Muscle of leg (tissue), 11 donors: ENCODE data around the gene DAPL1. TPM values are rescaled to one million over a fixed set of nuclear protein-coding genes. Genes with fewer than 3 reads are reported as not detected.

Experiments
- DNase-seq: peaks from one replicate; pipeline ENCODE4 v3.0.0; 2013
- H3K27ac ChIP-seq: one replicate; pipeline ENCODE4 v1.5.1; 2013; ENCODE audit warnings: mild to moderate bottlenecking, low read length, control low read depth
- H3K27me3 ChIP-seq: one replicate; pipeline ENCODE4 v1.6.1; 2013; ENCODE audit warnings: low read length; ENCODE audit not compliant: control insufficient read depth, insufficient read depth
- H3K36me3 ChIP-seq: one replicate; pipeline ENCODE4 v1.6.1; 2013; ENCODE audit warnings: low read length; ENCODE audit not compliant: control insufficient read depth, insufficient read depth
- H3K4me1 ChIP-seq: one replicate; pipeline ENCODE4 v1.6.1; 2013; ENCODE audit warnings: low read length; ENCODE audit not compliant: control insufficient read depth, insufficient read depth
- H3K4me3 ChIP-seq: one replicate; pipeline ENCODE4 v1.5.1; 2013; ENCODE audit warnings: low read length, control low read depth
- H3K9me3 ChIP-seq: replicated peaks from 2 replicates; pipeline ENCODE4 v1.6.1; 2013; ENCODE audit warnings: low read depth, low read length; ENCODE audit not compliant: control insufficient read depth
- WGBS: methylation state at CpG from one replicate; pipeline ENCODE4 v1.1.5; 2013; ENCODE audit warnings: missing lambda C conversion rate; ENCODE audit not compliant: insufficient coverage; 5-methylcytosine and 5-hydroxymethylcytosine counted together
- polyA plus RNA-seq, 8 donors: library from polyadenylated mRNA; unstranded; fragments of 120-200 nt; gene quantifications; one replicate each; pipeline versions ENCODE4 v1.2.1 to v1.2.3, GENCODE V29; 2013; ENCODE audit warnings: inconsistent platforms in 1 of 8, low replicate concordance in 1 of 8; ENCODE audit not compliant: insufficient read length in 8 of 8, insufficient read depth in 1 of 8
- total RNA-seq: library from RNA; stranded (reverse); fragments of 120-200 nt; gene quantifications from one replicate; pipeline ENCODE4 v1.2.4, GENCODE V29; 2013

The DAPL1 gene
- total and polyA plus RNA-seq, 9 donors = 0.41 to 2.5 (median 0.51) TPM; not detected in 6

DNA sequence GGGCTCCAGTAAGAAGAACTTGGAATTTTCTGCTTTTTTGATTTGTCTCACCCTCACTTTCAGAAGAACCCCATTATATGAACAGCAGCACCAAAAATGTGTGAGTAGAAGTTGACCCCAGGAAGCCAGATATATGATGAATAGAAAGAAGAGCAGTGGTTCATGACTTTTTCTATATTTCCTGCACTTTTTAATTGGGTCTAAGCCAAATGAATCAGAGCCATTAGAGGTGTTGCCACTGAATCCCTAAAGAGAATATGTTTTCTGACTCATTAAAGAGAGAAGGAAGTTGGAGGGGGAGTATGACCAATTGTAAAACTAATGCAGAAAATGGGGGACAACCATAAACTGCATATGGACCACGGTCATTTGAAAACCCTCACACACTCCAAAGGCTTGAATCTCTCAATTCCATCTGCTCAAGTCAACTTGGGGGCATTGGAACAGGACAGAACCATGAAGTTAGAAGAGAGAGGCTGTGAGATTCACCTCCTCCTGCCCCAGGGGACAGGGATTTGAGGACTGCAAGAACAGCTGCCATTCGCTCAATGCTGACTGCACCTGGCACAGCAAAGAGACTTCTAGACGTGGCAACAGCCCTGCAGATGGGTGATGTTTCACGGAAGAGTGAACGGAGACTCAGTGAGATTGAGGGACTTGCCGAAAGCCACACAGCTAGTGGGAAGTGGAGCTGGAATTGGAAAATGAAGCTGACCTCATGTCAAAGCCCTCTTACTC, 3.0 kb downstream of the DAPL1 start:
- H3K36me3 ChIP-seq = no peaks in the 10 kb centered on the region
- peak; percentile 15 for DNase-seq
- H3K4me1 ChIP-seq = peaks cover 12% of the 10 kb centered on the region
- no peak overlapping the region for H3K27ac ChIP-seq
- peaks cover 2% of the 10 kb centered on the region for H3K27me3 ChIP-seq
- H3K9me3 ChIP-seq = no peaks in the 10 kb centered on the region
- 75% methylated on average over 3 of the region's 6 CpGs for WGBS
- no peak overlapping the region for H3K4me3 ChIP-seq

GRCh38 chr2:158799181-158799580, 4.1 kb downstream of the DAPL1 start:
- DNase-seq = no peak
- Histone ChIP-seq H3K36me3 (no peaks in the 10 kb centered on the region), H3K9me3 (no peaks in the 10 kb centered on the region), H3K4me3 (no peak overlapping the region), H3K27ac (no peak overlapping the region), H3K27me3 (peaks cover 2% of the 10 kb centered on the region), H3K4me1 (peaks cover 12% of the 10 kb centered on the region)
- WGBS = no CpG with 5 or more reads among the region's 2 CpGs

DNA sequence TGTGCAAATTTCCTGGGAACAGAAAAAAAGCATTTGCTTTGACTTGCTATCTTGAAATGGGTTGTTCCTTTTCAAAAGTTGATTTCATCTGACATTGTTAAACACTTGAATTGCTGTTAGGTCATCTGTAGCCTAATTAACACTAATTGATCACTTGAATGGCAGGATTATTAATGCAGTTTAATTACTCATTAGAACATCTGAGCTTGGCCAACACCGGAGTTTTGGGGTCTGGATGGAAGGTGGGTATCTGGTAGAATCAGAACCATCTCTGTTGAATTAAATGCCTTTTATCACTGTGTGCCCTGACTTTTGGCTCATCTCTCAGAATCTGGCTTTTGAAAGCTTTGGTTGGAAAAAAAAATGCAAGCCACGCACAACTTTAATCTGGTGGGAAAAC, 8.4 kb downstream of the DAPL1 start:
- H3K27me3 ChIP-seq = no peaks in the 10 kb centered on the region
- H3K4me1 ChIP-seq = peaks cover 1% of the 10 kb centered on the region
- DNase-seq = no peak
- no peaks in the 10 kb centered on the region for H3K9me3 ChIP-seq
- H3K36me3 ChIP-seq = no peaks in the 10 kb centered on the region
- no peak overlapping the region for H3K4me3 ChIP-seq
- no peak overlapping the region for H3K27ac ChIP-seq
- 71% methylated on average over 1 of the region's 2 CpGs for WGBS

DNA sequence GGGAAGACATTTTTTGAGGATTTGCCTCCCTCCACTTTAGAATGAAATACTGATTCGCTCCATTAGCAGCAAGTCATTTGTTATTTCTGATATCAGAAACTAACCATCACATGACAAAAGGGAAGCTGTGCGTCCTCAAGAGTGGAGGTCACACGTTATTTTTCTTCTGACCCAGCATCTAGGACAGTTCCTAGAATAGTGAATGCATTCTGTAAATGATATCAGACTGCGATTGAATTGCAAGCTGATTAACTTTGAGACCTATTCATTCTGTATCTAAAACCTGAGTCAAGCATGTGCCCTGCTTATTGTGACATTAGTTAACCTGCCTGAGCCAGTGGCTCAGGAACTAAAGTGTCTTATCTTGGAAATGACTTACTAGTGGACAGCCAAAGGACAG, 10.1 kb downstream of the DAPL1 start:
- Histone ChIP-seq H3K36me3 (no peaks in the 10 kb centered on the region), H3K9me3 (no peaks in the 10 kb centered on the region), H3K27me3 (no peaks in the 10 kb centered on the region), H3K4me1 (no peaks in the 10 kb centered on the region), H3K4me3 (no peak overlapping the region), H3K27ac (no peak overlapping the region)
- no peak for DNase-seq
- 100% methylated on average over 1 of the region's 4 CpGs for WGBS

DNA sequence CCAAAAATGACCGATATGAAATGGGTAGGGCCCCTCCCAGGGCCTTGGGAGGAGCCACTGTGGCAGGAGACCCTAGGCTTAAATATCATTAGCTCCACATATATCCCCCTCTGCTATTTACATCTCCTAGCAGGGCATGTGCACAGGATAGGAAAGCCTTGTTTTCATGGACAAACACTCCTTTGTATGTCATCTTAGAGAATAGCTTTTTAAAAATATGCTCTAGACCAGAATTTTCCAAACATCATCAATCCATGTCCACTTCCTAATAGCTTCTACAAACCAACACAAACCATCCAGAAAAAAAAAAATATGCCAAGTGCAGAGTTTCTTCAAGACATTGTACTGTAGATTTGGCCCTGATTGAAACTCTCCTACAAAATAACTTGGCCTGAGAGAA, 10.8 kb downstream of the DAPL1 start:
- Histone ChIP-seq H3K27ac (no peak overlapping the region), H3K36me3 (no peaks in the 10 kb centered on the region), H3K27me3 (no peaks in the 10 kb centered on the region), H3K4me3 (no peak overlapping the region), H3K4me1 (no peaks in the 10 kb centered on the region), H3K9me3 (no peaks in the 10 kb centered on the region)
- WGBS = 89% methylated on average over 1 of the region's 1 CpG
- peak; percentile 11 for DNase-seq

DNA sequence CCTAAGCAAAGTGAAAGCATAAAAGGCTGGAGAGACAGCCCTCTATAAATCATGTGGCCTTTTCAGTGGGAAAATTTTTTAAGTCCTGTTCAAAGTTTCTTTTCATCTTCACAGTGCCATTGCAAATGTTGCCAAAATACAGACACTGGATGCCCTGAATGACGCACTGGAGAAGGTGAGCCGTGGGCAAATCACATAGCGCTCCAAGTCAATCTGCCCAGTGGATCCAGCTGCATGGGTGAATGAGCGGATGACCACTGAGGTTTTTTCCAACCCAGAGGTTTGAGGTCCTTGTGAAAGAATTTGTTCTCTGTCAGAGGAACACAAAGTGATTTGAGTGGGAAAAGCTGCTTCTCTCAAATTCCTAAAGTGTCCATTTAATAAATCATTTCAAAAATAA, 11.8 kb downstream of the DAPL1 start:
- H3K4me1 ChIP-seq = no peaks in the 10 kb centered on the region
- DNase-seq = no peak
- no peaks in the 10 kb centered on the region for H3K9me3 ChIP-seq
- H3K27ac ChIP-seq = no peak overlapping the region
- H3K36me3 ChIP-seq = no peaks in the 10 kb centered on the region
- no peaks in the 10 kb centered on the region for H3K27me3 ChIP-seq
- H3K4me3 ChIP-seq = no peak overlapping the region
- WGBS = 90% methylated on average over 4 of the region's 4 CpGs

GRCh38 chr2:158808426-158808825, 13.3 kb downstream of the DAPL1 start:
- WGBS = 80% methylated on average over 1 of the region's 3 CpGs
- no peak for DNase-seq
- Histone ChIP-seq H3K27me3 (no peaks in the 10 kb centered on the region), H3K27ac (no peak overlapping the region), H3K9me3 (no peaks in the 10 kb centered on the region), H3K36me3 (no peaks in the 10 kb centered on the region), H3K4me3 (no peak overlapping the region), H3K4me1 (no peaks in the 10 kb centered on the region)

GRCh38 chr2:158809816-158810215, 14.7 kb downstream of the DAPL1 start:
- Histone ChIP-seq H3K36me3 (no peaks in the 10 kb centered on the region), H3K9me3 (no peaks in the 10 kb centered on the region), H3K27me3 (no peaks in the 10 kb centered on the region), H3K4me3 (no peak overlapping the region), H3K4me1 (no peaks in the 10 kb centered on the region), H3K27ac (no peak overlapping the region)
- WGBS = no CpG with 5 or more reads among the region's 4 CpGs
- DNase-seq = no peak

- Histone ChIP-seq H3K9me3 (no peaks in the 10 kb centered on the region), H3K36me3 (no peaks in the 10 kb centered on the region), H3K27me3 (no peaks in the 10 kb centered on the region), H3K27ac (no peak overlapping the region), H3K4me1 (no peaks in the 10 kb centered on the region), H3K4me3 (no peak overlapping the region)
- no peak for DNase-seq
- 33% methylated on average over 1 of the region's 6 CpGs for WGBS
Measured at GRCh38 chr2:158810731-158811460, 15.8 kb downstream of the DAPL1 start.

DNA sequence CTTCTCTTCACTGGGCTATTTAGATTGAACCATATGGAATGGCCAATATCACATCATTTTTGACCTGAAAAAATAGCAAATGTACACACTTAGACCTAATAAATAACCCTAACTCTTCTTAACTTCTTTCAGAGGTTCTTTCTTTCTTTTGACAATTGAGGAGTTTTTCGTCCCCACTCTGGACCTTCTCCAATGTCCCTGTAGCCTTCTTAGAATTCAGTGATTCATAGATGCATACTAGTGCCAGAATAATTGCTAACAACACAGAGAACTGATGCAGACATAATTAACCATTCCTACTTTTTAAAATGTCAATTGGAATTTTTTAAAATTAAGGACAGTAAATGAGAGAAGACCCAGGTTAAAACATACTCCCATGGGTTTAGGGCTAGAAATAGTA, 20.0 kb downstream of the DAPL1 start:
- H3K9me3 ChIP-seq = no peaks in the 10 kb centered on the region
- peaks cover 2% of the 10 kb centered on the region for H3K4me1 ChIP-seq
- H3K27me3 ChIP-seq = no peaks in the 10 kb centered on the region
- no CpG with 5 or more reads among the region's 1 CpG for WGBS
- no peaks in the 10 kb centered on the region for H3K36me3 ChIP-seq
- no peak for DNase-seq
- H3K4me3 ChIP-seq = no peak overlapping the region
- H3K27ac ChIP-seq = no peak overlapping the region
